Ovary (tissue), 3 donors: ENCODE results near the gene WDR18.

Experiments
- EP300 ChIP-seq: sonication (generic); formaldehyde crosslinking; IDR thresholded peaks from one replicate; pipeline ENCODE4 v1.6.1; 2017; ENCODE audit warnings: antibody characterized with exemption
- POLR2A ChIP-seq: fragments of 450-650 bp; IDR thresholded peaks from one replicate; pipeline ENCODE4 v1.6.1; 2017; ENCODE audit warnings: antibody characterized with exemption, mild to moderate bottlenecking, moderate library complexity
- TF ChIP-seq, protein P1 (sequence below), 3 donors: fragments of 450-650 bp in 2 of 3; fragments of 200-600 bp in 1 of 3; IDR thresholded peaks; one replicate each; pipeline versions ENCODE4 v1.5.1 to v1.8.0; 2016 to 2022; ENCODE audit warnings: antibody characterized with exemption in 3 of 3, mild to moderate bottlenecking in 1 of 3
- donor health status: DM: no; HTN: no; CAD: no.

DNA sequence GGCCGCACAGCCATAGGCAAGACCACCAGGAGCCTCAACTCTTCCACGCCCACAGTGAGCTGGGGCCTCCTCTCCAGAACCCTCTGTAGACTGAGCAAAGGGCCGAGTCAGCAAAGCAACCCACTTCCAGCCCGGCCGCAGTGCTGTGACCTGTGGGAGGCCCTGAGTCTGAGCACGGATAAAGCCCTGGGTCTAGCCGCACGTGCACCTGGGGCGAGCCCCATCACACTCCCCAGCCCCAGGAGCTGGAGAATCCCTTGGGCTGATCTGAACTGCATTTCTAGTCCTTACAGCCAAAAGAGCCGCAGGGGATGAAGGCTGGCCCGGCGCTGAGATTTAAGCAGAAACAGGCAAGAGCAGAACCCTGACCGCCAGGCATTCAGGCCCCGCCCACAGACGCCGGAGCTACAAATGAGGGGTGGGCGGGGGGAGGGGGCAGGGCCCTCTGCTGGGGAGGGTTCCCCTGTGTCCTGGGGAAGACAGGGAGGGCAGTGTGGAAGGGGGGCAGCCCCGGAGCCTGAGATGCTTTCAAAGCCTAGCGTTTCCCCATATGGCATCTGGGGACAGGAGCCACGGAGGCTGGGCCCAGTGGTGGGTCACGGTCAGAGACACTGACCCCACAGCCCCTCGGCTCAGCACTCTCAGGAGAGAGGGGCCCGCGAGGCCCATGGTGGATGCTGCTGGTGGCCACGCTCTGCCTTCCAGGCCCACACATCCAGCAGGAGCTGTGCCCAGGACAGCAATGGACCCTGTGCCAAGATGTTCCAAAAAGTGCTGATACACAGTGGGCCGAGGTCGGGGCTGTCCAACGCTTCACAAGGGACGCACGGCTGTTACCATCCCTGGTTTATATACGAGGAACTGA lies 31.9 kb downstream of the WDR18 start:
- TF ChIP-seq POLR2A (no peak), EP300 (no peak)
- TF ChIP-seq, protein P1, sequence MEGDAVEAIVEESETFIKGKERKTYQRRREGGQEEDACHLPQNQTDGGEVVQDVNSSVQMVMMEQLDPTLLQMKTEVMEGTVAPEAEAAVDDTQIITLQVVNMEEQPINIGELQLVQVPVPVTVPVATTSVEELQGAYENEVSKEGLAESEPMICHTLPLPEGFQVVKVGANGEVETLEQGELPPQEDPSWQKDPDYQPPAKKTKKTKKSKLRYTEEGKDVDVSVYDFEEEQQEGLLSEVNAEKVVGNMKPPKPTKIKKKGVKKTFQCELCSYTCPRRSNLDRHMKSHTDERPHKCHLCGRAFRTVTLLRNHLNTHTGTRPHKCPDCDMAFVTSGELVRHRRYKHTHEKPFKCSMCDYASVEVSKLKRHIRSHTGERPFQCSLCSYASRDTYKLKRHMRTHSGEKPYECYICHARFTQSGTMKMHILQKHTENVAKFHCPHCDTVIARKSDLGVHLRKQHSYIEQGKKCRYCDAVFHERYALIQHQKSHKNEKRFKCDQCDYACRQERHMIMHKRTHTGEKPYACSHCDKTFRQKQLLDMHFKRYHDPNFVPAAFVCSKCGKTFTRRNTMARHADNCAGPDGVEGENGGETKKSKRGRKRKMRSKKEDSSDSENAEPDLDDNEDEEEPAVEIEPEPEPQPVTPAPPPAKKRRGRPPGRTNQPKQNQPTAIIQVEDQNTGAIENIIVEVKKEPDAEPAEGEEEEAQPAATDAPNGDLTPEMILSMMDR (IDR thresholded peaks at IDR 0.05), result no peak
